ENCODE measurements around the gene MTMR12.
"Not testable (repeated sequence)": the region's sequence is repeated elsewhere in the genome, so short reads cannot be mapped to it uniquely, and the experiment has no call there.

MTMR12 gene

GRCh38 chr5:32297181-32298058 is 15.3 kb downstream of the MTMR12 start:
- DNase-seq: no peak

GRCh38 chr5:32295966-32296772 is 16.6 kb downstream of the MTMR12 start:
- DNase-seq: not testable (repeated sequence)

- DNase-seq: no peak
These were observed 21.1 kb downstream of the MTMR12 start for GRCh38 chr5:32291591-32291990.

- DNase-seq: no peak
These were observed 21.8 kb downstream of the MTMR12 start for GRCh38 chr5:32290922-32291321.

GRCh38 chr5:32290501-32290900 is 22.2 kb downstream of the MTMR12 start:
- DNase-seq: not testable (repeated sequence)

- DNase-seq: not testable (repeated sequence)
These were observed 22.8 kb downstream of the MTMR12 start for GRCh38 chr5:32289986-32290385.

GRCh38 chr5:32288135-32288534 is 24.6 kb downstream of the MTMR12 start:
- not testable (repeated sequence) for DNase-seq

GRCh38 chr5:32287525-32287924 is 25.2 kb downstream of the MTMR12 start:
- DNase-seq: not testable (repeated sequence)

- DNase-seq: no peak
These were observed 27.1 kb downstream of the MTMR12 start for GRCh38 chr5:32285510-32286138.

- no peak for DNase-seq
These were observed 29.0 kb downstream of the MTMR12 start for GRCh38 chr5:32283539-32284377.

GRCh38 chr5:32283061-32283460 is 29.7 kb downstream of the MTMR12 start:
- DNase-seq: no peak

- DNase-seq: no peak
These were observed 30.1 kb downstream of the MTMR12 start for GRCh38 chr5:32282633-32283032.

- DNase-seq: not testable (repeated sequence)
These were observed 31.2 kb downstream of the MTMR12 start for GRCh38 chr5:32281378-32282133.

GRCh38 chr5:32280656-32281081 is 32.1 kb downstream of the MTMR12 start:
- no peak for DNase-seq

- DNase-seq: no peak
These were observed 33.0 kb downstream of the MTMR12 start for GRCh38 chr5:32279786-32280185.

- DNase-seq: no peak
These were observed 33.5 kb downstream of the MTMR12 start for GRCh38 chr5:32279223-32279622.

GRCh38 chr5:32278406-32278805 is 34.3 kb downstream of the MTMR12 start:
- no peak for DNase-seq

GRCh38 chr5:32277798-32278197 is 34.9 kb downstream of the MTMR12 start:
- no peak for DNase-seq

- DNase-seq: no peak
These were observed 36.4 kb downstream of the MTMR12 start for GRCh38 chr5:32276173-32276853.

GRCh38 chr5:32275396-32275741 is 37.4 kb downstream of the MTMR12 start:
- DNase-seq: no peak
